GM18868 (cell line): ENCODE measurements around the gene SHISA9.
"Not testable (repeated sequence)": the region's sequence is repeated elsewhere in the genome, so short reads cannot be mapped to it uniquely, and the experiment has no call there.

ENCODE experiments used
- ATAC-seq: cut with Tn5 transposase; IDR thresholded peaks from one replicate; pipeline ENCODE4 v1.9.1; 2021; ENCODE audit warnings: mild to moderate bottlenecking, moderate library complexity; ENCODE audit not compliant: unreplicated experiment

SHISA9 gene

GRCh38 chr16:12899529-12900143 lies 1.8 kb upstream of the SHISA9 start:
- ATAC-seq: no peak

GRCh38 chr16:12900156-12900555 lies 1.2 kb upstream of the SHISA9 start:
- no peak for ATAC-seq

GRCh38 chr16:12900599-12901203 lies 697 bp upstream of the SHISA9 start:
- no peak for ATAC-seq

GRCh38 chr16:12901204-12901596 lies 198 bp upstream of the SHISA9 start:
- no peak for ATAC-seq

GRCh38 chr16:12902511-12903372 lies 1.3 kb downstream of the SHISA9 start:
- ATAC-seq: no peak

- no peak for ATAC-seq
Observed at GRCh38 chr16:12903407-12904328, 2.3 kb downstream of the SHISA9 start.

GRCh38 chr16:12904329-12904671 lies 2.9 kb downstream of the SHISA9 start:
- ATAC-seq: no peak

- no peak for ATAC-seq
Observed at GRCh38 chr16:12906271-12906670, 4.9 kb downstream of the SHISA9 start.

GRCh38 chr16:12906765-12907516 lies 5.5 kb downstream of the SHISA9 start:
- ATAC-seq: no peak

- ATAC-seq: no peak
Observed at GRCh38 chr16:12907670-12908233, 6.4 kb downstream of the SHISA9 start.

GRCh38 chr16:12917246-12917645 lies 15.8 kb downstream of the SHISA9 start:
- ATAC-seq: no peak

GRCh38 chr16:12917653-12918052 lies 16.3 kb downstream of the SHISA9 start:
- ATAC-seq: no peak

- no peak for ATAC-seq
Observed at GRCh38 chr16:12920739-12921138, 19.3 kb downstream of the SHISA9 start.

- not testable (repeated sequence) for ATAC-seq
Observed at GRCh38 chr16:12923640-12924039, 22.2 kb downstream of the SHISA9 start.

GRCh38 chr16:12925026-12925800 lies 23.8 kb downstream of the SHISA9 start:
- no peak for ATAC-seq

GRCh38 chr16:12927591-12927990 lies 26.2 kb downstream of the SHISA9 start:
- no peak for ATAC-seq

GRCh38 chr16:12930881-12931280 lies 29.5 kb downstream of the SHISA9 start:
- ATAC-seq: no peak

GRCh38 chr16:12936391-12936790 lies 35.0 kb downstream of the SHISA9 start:
- no peak for ATAC-seq

GRCh38 chr16:12941896-12942295 lies 40.5 kb downstream of the SHISA9 start:
- ATAC-seq: no peak
